Endothelial cell of umbilical vein (primary cell): ENCODE results near the gene EPHA10. TPM values are rescaled to one million over a fixed set of nuclear protein-coding genes. Genes with fewer than 3 reads are reported as not detected.

Experiments used
- BruUV-seq: library from RNA; stranded (reverse); fragments of 400-500 nt; replicated peaks from 2 replicates; lab custom pipeline; 2021; lab: Mats Ljungman, UMichigan
- CTCF ChIA-PET: fragments of 300-600, 350-600 bp; sonication (Branson Sonifier 250); formaldehyde crosslinking; loops from one replicate; lab custom pipeline; 2021; ENCODE audit warnings: antibody characterized with exemption, inconsistent platforms; lab: Charles Lee
- POLR2A ChIA-PET: fragments of 300-600, 350-600 bp; sonication (Branson Sonifier 250); formaldehyde crosslinking; loops from one replicate; lab custom pipeline; 2021; ENCODE audit warnings: antibody characterized with exemption, inconsistent platforms; lab: Charles Lee
- DNase-seq: peaks from one replicate; pipeline ENCODE4 v3.0.0-alpha.2; 2011; ENCODE audit warnings: low read depth, low spot score
- FAIRE-seq: peaks from 2 replicates; lab custom pipeline; 2011; peaks lifted over from hg19 to GRCh38; lab: Jason Lieb, UNC
- H2AFZ ChIP-seq: 2 replicates; pipeline ENCODE4 v1.6.0; 2012; ENCODE audit warnings: low read depth, low read length, control low read depth, inconsistent platforms
- H3K27ac ChIP-seq: 2 replicates; pipeline ENCODE4 v1.5.1; 2011; ENCODE audit warnings: low read depth, mild to moderate bottlenecking, control low read depth, low read length, moderate library complexity; ENCODE audit not compliant: insufficient read depth
- H3K27me3 ChIP-seq, 2 experiments: 2 replicates each; pipeline versions ENCODE4 v1.6.0 to v1.6.1; 2011; ENCODE audit warnings: low read length in 2 of 2, mixed read lengths in 1 of 2; ENCODE audit not compliant: control insufficient read depth in 2 of 2, insufficient read depth in 2 of 2
- H3K36me3 ChIP-seq, 2 experiments: 2 replicates in 1 of 2; 3 replicates in 1 of 2; pipeline ENCODE4 v1.5.1; 2011; ENCODE audit warnings: low read length in 2 of 2, mild to moderate bottlenecking in 1 of 2, moderate library complexity in 1 of 2; ENCODE audit not compliant: control insufficient read depth in 2 of 2, insufficient read depth in 2 of 2; ENCODE audit errors: extremely low read depth in 1 of 2
- H3K4me1 ChIP-seq: 3 replicates; pipeline ENCODE4 v1.5.1; 2011; ENCODE audit warnings: mild to moderate bottlenecking, low read length; ENCODE audit not compliant: control insufficient read depth, insufficient read depth; ENCODE audit errors: extremely low read depth
- H3K4me2 ChIP-seq: 2 replicates; pipeline ENCODE4 v1.6.1; 2011; ENCODE audit warnings: low read length, control low read depth, mixed read lengths; ENCODE audit not compliant: insufficient read depth
- H3K4me3 ChIP-seq, 3 experiments: fragments of 200-600 bp in 1 of 3; sonication (generic), shearing (Covaris generic) in 1 of 3; replicated peaks in 1 of 3; 2 replicates each; pipeline ENCODE4 v1.5.1; 2011 to 2016; ENCODE audit warnings: control low read depth in 3 of 3, low read length in 3 of 3, mild to moderate bottlenecking in 2 of 3, inconsistent platforms in 1 of 3, low read depth in 1 of 3, moderate library complexity in 1 of 3; ENCODE audit not compliant: insufficient read depth in 1 of 3
- H3K79me2 ChIP-seq: 2 replicates; pipeline ENCODE4 v1.6.0; 2012; ENCODE audit warnings: low read length, inconsistent platforms; ENCODE audit not compliant: control insufficient read depth, insufficient read depth
- H3K9ac ChIP-seq: replicated peaks from 2 replicates; pipeline ENCODE3; 2011; ENCODE audit warnings: low read length, control low read depth; ENCODE audit not compliant: insufficient read depth; ENCODE audit errors: extremely low read depth
- H3K9me1 ChIP-seq: replicated peaks from 3 replicates; pipeline ENCODE4 v1.6.0; 2011; ENCODE audit warnings: mild to moderate bottlenecking, low read length; ENCODE audit not compliant: control insufficient read depth, insufficient read depth; ENCODE audit errors: extremely low read depth
- H3K9me3 ChIP-seq: replicated peaks from 2 replicates; pipeline ENCODE4 v1.5.1; 2012; ENCODE audit warnings: low read length, inconsistent platforms; ENCODE audit not compliant: control insufficient read depth, insufficient read depth
- H4K20me1 ChIP-seq: replicated peaks from 2 replicates; pipeline ENCODE3; 2011; ENCODE audit warnings: mild to moderate bottlenecking, low read length; ENCODE audit not compliant: control insufficient read depth, insufficient read depth; ENCODE audit errors: extremely low read depth
- CTCF ChIP-seq, 2 donors: IDR thresholded peaks; 1 replicate in 1 of 2; 2 replicates in 1 of 2; pipeline ENCODE4 v1.5.1; 2011; ENCODE audit warnings: low read length in 2 of 2, mild to moderate bottlenecking in 2 of 2, moderate library complexity in 2 of 2, control low read depth in 1 of 2, inconsistent platforms in 1 of 2, low read depth in 1 of 2; ENCODE audit not compliant: insufficient read depth in 1 of 2; ENCODE audit errors: extremely low read depth in 1 of 2
- EZH2 ChIP-seq: IDR thresholded peaks from 2 replicates; pipeline ENCODE4 v1.6.1; 2012; ENCODE audit warnings: borderline replicate concordance, low read depth, mild to moderate bottlenecking, moderate library complexity, low read length, inconsistent platforms; ENCODE audit not compliant: severe bottlenecking
- FOS ChIP-seq: IDR thresholded peaks from 2 replicates; pipeline ENCODE4 v1.6.1; 2011; ENCODE audit warnings: mild to moderate bottlenecking, low read length, moderate library complexity, borderline replicate concordance; ENCODE audit not compliant: insufficient read depth
- GATA2 ChIP-seq: IDR thresholded peaks from 2 replicates; pipeline ENCODE4 v1.7.0; 2011; ENCODE audit warnings: low read depth, mild to moderate bottlenecking, moderate library complexity, mixed read lengths, low read length; ENCODE audit not compliant: insufficient read length, insufficient read depth
- JUN ChIP-seq: IDR thresholded peaks from 2 replicates; pipeline ENCODE4 v1.6.1; 2011; ENCODE audit warnings: borderline replicate concordance, low read depth; ENCODE audit not compliant: insufficient read length, insufficient read depth
- MAX ChIP-seq: IDR thresholded peaks from 2 replicates; pipeline ENCODE4 v1.6.1; 2011; ENCODE audit not compliant: insufficient read depth, insufficient read length
- MYC ChIP-seq: IDR thresholded peaks from one replicate; pipeline ENCODE4 v1.6.1; 2011; ENCODE audit warnings: mild to moderate bottlenecking, low read depth, low read length
- POLR2A ChIP-seq: IDR thresholded peaks from 2 replicates; pipeline ENCODE4 v1.6.1; 2012; ENCODE audit warnings: low read depth, mild to moderate bottlenecking, control low read depth, low read length
- POLR2AphosphoS5 ChIP-seq: IDR thresholded peaks from 2 replicates; pipeline ENCODE4 v1.6.1; 2012; ENCODE audit warnings: low read depth, mild to moderate bottlenecking, control low read depth, low read length, moderate library complexity; ENCODE audit not compliant: insufficient read depth
- dilution Hi-C: fragments of 300-500 bp; cut with MboI; formaldehyde crosslinking; loops from one replicate; pipeline ENCODE4 v1.15.0; 2019; ENCODE audit warnings: low sequenced_read_pairs; ENCODE audit not compliant: extremely low pct_ligation_motif_present
- intact Hi-C: fragments of 100-400 bp; cut with micrococcal nuclease; formaldehyde crosslinking; loops from one replicate; pipeline ENCODE4 v1.10.0; 2022
- polyA plus RNA-seq, 4 experiments: library from polyadenylated mRNA; depleted of rRNA in 3 of 4; stranded (reverse) in 3 of 4; unstranded in 1 of 4; fragments of >200 nt; gene quantifications; 2 replicates each; pipeline versions ENCODE4 v1.2.1 to v1.2.3, GENCODE V29; 2011 to 2012; ENCODE audit warnings: missing spikeins in 1 of 4
- total RNA-seq: library from RNA; stranded (reverse); gene quantifications from 2 replicates; pipeline ENCODE4 v1.2.3, GENCODE V29; 2021

Gene EPHA10
- total and polyA plus RNA-seq, 2 donors (not counting 3 experiments of a cell fraction or from before 2014, with no cell fraction given) = not detected

GRCh38 chr1:37759451-37759850 lies 5.5 kb downstream of the EPHA10 start:
- Histone ChIP-seq H3K79me2 (no peaks in the 10 kb centered on the region), H2AFZ (no peak overlapping the region), H3K4me2 (no peak overlapping the region), H3K9me1 (no peaks in the 10 kb centered on the region), H4K20me1 (no peaks in the 10 kb centered on the region), H3K4me3 (no peak overlapping the region), H3K9ac (no peak overlapping the region), H3K36me3 (no peaks in the 10 kb centered on the region), H3K27ac (no peak overlapping the region), H3K9me3 (no peaks in the 10 kb centered on the region), H3K4me1 (no peaks in the 10 kb centered on the region), H3K27me3 (peaks cover 10 to 15% of the 10 kb centered on the region in 2 experiments)
- TF ChIP-seq CTCF (IDR thresholded peaks at IDR 0.05; ENCODE audit: extremely low read depth in 1 of 2, insufficient read depth in 1 of 2, low read depth in 1 of 2, low read length in 2 of 2) (no peak), POLR2A (no peak), JUN (no peak), EZH2 (no peak), MAX (no peak), GATA2 (no peak), MYC (no peak), FOS (no peak), POLR2AphosphoS5 (no peak)
- BruUV-seq = no TSS peak
- intact Hi-C loops = no loop called here
- dilution Hi-C loops = no loop called here
- FAIRE-seq = no peak
- CTCF ChIA-PET = no interaction called here
- DNase-seq = no peak
- POLR2A ChIA-PET = no interaction called here
